Ishikawa (cell line): ENCODE data around the gene WDR83.

ENCODE experiments used
- CEBPB ChIP-seq: IDR thresholded peaks from 2 replicates; pipeline ENCODE4 v1.6.1; 2012
- CREB1 ChIP-seq: IDR thresholded peaks from 2 replicates; pipeline ENCODE4 v1.6.1; 2012; ENCODE audit warnings: low read depth
- EGR1 ChIP-seq: IDR thresholded peaks from 2 replicates; pipeline ENCODE4 v1.6.1; 2012
- EP300 ChIP-seq: IDR thresholded peaks from 2 replicates; pipeline ENCODE4 v1.6.1; 2012; ENCODE audit warnings: borderline replicate concordance
- FOXM1 ChIP-seq: IDR thresholded peaks from 2 replicates; pipeline ENCODE4 v1.6.1; 2012; ENCODE audit warnings: low read depth, borderline replicate concordance
- MAX ChIP-seq: IDR thresholded peaks from 2 replicates; pipeline ENCODE4 v1.6.1; 2012
- NFIC ChIP-seq: IDR thresholded peaks from 2 replicates; pipeline ENCODE4 v1.6.1; 2012
- RAD21 ChIP-seq: IDR thresholded peaks from 2 replicates; pipeline ENCODE4 v1.6.1; 2012; ENCODE audit warnings: low read depth
- REST ChIP-seq: IDR thresholded peaks from 2 replicates; pipeline ENCODE4 v1.6.1; 2012; ENCODE audit warnings: low read depth, mild to moderate bottlenecking
- TAF1 ChIP-seq: IDR thresholded peaks from 2 replicates; pipeline ENCODE4 v1.6.1; 2012; ENCODE audit warnings: low read depth, mild to moderate bottlenecking
- TCF12 ChIP-seq: IDR thresholded peaks from 2 replicates; pipeline ENCODE4 v1.6.1; 2012; ENCODE audit warnings: low read depth
- TEAD4 ChIP-seq: IDR thresholded peaks from 2 replicates; pipeline ENCODE4 v1.6.1; 2012
- USF1 ChIP-seq: IDR thresholded peaks from 2 replicates; pipeline ENCODE4 v1.6.1; 2012
- YY1 ChIP-seq: IDR thresholded peaks from 2 replicates; pipeline ENCODE4 v1.6.1; 2012; ENCODE audit warnings: low read depth
- ZBTB7A ChIP-seq: IDR thresholded peaks from 2 replicates; pipeline ENCODE4 v1.6.1; 2012; ENCODE audit warnings: low read depth

The WDR83 gene

GRCh38 chr19:12715102-12715501 lies 48.5 kb downstream of the WDR83 start:
- TF ChIP-seq TEAD4 (no peak), TCF12 (no peak), REST (no peak), CREB1 (no peak), NFIC (no peak), CEBPB (no peak), EGR1 (no peak), EP300 (no peak), YY1 (no peak), RAD21 (no peak), TAF1 (no peak), FOXM1 (no peak), MAX (no peak), ZBTB7A (no peak)

- TF ChIP-seq MAX (no peak), CEBPB (no peak), USF1 (no peak), FOXM1 (no peak), CREB1 (no peak), REST (no peak), YY1 (no peak), TEAD4 (no peak), EGR1 (no peak), TCF12 (no peak), RAD21 (no peak), TAF1 (no peak), EP300 (no peak), ZBTB7A (no peak), NFIC (no peak)
These were observed 49.3 kb downstream of the WDR83 start for GRCh38 chr19:12715929-12716328.

- TF ChIP-seq TAF1 (no peak), FOXM1 (no peak), NFIC (no peak), CREB1 (no peak), TEAD4 (no peak), EP300 (no peak), MAX (no peak), TCF12 (no peak), RAD21 (no peak), EGR1 (no peak), ZBTB7A (no peak), REST (no peak), USF1 (no peak), CEBPB (no peak)
These were observed 53.7 kb downstream of the WDR83 start for GRCh38 chr19:12720296-12720695.

GRCh38 chr19:12720851-12721655 lies 54.4 kb downstream of the WDR83 start:
- TF ChIP-seq RAD21 (no peak), FOXM1 (no peak), USF1 (no peak), CEBPB (no peak), CREB1 (no peak)
